HEK293 (cell line): ENCODE measurements around the gene DEFB131B.
"Not testable (repeated sequence)": the region's sequence is repeated elsewhere in the genome, so short reads cannot be mapped to it uniquely, and the experiment has no call there.

Source experiments
- GLI4 ChIP-seq: fragments of 450-650 bp; formaldehyde crosslinking; IDR thresholded peaks from 2 replicates; pipeline ENCODE4 v1.5.1; 2016; ENCODE audit warnings: missing biosample characterization, missing genetic modification characterization
- RBAK ChIP-seq: fragments of 450-650 bp; formaldehyde crosslinking; IDR thresholded peaks from 2 replicates; pipeline ENCODE4 v1.5.1; 2016; ENCODE audit warnings: missing biosample characterization, missing genetic modification characterization
- SP7 ChIP-seq: fragments of 450-650 bp; formaldehyde crosslinking; IDR thresholded peaks from 2 replicates; pipeline ENCODE4 v1.5.1; 2016; ENCODE audit warnings: missing biosample characterization, missing genetic modification characterization
- ZEB2 ChIP-seq: fragments of 450-650 bp; formaldehyde crosslinking; IDR thresholded peaks from 2 replicates; pipeline ENCODE4 v1.5.1; 2016; ENCODE audit warnings: missing biosample characterization, missing genetic modification characterization
- ZNF24 ChIP-seq: fragments of 450-650 bp; formaldehyde crosslinking; IDR thresholded peaks from 2 replicates; pipeline ENCODE4 v1.5.1; 2016; ENCODE audit warnings: missing biosample characterization, missing genetic modification characterization
- ZNF324 ChIP-seq: fragments of 450-650 bp; formaldehyde crosslinking; IDR thresholded peaks from 2 replicates; pipeline ENCODE4 v1.5.1; 2016; ENCODE audit warnings: missing biosample characterization, missing genetic modification characterization
- ZNF335 ChIP-seq: fragments of 450-650 bp; formaldehyde crosslinking; conservative IDR thresholded peaks from 2 replicates; pipeline ENCODE4 v1.5.1; 2016; ENCODE audit warnings: missing biosample characterization, missing genetic modification characterization
- ZNF416 ChIP-seq: fragments of 450-650 bp; formaldehyde crosslinking; IDR thresholded peaks from 2 replicates; pipeline ENCODE4 v1.5.1; 2016; ENCODE audit warnings: missing biosample characterization, missing genetic modification characterization
- ZNF792 ChIP-seq: fragments of 450-650 bp; formaldehyde crosslinking; IDR thresholded peaks from 2 replicates; pipeline ENCODE4 v1.5.1; 2016; ENCODE audit warnings: missing biosample characterization, missing genetic modification characterization
- ZNF830 ChIP-seq: fragments of 450-650 bp; IDR thresholded peaks from 2 replicates; pipeline ENCODE4 v1.5.0; 2018; ENCODE audit warnings: missing biosample characterization, missing genetic modification characterization, low read depth, mild to moderate bottlenecking, moderate library complexity
- TF ChIP-seq, protein P1 (sequence below): fragments of 450-650 bp; formaldehyde crosslinking; IDR thresholded peaks from 2 replicates; pipeline ENCODE4 v1.5.1; 2016; ENCODE audit warnings: missing biosample characterization, missing genetic modification characterization
- TF ChIP-seq, protein P2 (sequence below): fragments of 450-650 bp; formaldehyde crosslinking; IDR thresholded peaks from 2 replicates; pipeline ENCODE4 v1.5.1; 2016; ENCODE audit warnings: missing biosample characterization, missing genetic modification characterization

DNA sequence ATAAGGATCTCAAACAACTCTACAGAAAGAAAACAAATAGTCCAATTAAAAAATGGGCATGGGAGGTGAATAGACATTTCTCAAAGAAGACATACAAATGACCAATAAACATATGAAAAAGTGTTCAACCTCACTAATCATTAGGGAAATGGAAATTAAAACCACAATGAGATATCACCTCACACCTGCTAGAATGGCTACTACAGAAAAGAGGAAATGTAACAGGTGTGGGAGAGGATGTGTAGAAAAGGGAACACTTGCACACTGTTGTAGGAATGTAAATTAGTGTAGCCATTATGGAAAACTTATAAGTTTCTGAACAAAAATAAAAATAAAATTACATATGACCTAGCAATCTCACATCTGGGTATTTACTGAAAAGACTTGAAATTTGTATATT is 7.6 kb upstream of the DEFB131B start:
- TF ChIP-seq ZNF792 (tag by site-specific recombination); ZNF830; SP7 (tag by site-specific recombination); ZNF416 (tag by site-specific recombination); ZNF324; GLI4 (tag by site-specific recombination); ZNF335 (tag by site-specific recombination); ZEB2 (tag by site-specific recombination); RBAK; ZNF24 (tag by site-specific recombination): not testable (repeated sequence)
- TF ChIP-seq, protein P1, sequence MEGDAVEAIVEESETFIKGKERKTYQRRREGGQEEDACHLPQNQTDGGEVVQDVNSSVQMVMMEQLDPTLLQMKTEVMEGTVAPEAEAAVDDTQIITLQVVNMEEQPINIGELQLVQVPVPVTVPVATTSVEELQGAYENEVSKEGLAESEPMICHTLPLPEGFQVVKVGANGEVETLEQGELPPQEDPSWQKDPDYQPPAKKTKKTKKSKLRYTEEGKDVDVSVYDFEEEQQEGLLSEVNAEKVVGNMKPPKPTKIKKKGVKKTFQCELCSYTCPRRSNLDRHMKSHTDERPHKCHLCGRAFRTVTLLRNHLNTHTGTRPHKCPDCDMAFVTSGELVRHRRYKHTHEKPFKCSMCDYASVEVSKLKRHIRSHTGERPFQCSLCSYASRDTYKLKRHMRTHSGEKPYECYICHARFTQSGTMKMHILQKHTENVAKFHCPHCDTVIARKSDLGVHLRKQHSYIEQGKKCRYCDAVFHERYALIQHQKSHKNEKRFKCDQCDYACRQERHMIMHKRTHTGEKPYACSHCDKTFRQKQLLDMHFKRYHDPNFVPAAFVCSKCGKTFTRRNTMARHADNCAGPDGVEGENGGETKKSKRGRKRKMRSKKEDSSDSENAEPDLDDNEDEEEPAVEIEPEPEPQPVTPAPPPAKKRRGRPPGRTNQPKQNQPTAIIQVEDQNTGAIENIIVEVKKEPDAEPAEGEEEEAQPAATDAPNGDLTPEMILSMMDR = not testable (repeated sequence)
- TF ChIP-seq, protein P2, sequence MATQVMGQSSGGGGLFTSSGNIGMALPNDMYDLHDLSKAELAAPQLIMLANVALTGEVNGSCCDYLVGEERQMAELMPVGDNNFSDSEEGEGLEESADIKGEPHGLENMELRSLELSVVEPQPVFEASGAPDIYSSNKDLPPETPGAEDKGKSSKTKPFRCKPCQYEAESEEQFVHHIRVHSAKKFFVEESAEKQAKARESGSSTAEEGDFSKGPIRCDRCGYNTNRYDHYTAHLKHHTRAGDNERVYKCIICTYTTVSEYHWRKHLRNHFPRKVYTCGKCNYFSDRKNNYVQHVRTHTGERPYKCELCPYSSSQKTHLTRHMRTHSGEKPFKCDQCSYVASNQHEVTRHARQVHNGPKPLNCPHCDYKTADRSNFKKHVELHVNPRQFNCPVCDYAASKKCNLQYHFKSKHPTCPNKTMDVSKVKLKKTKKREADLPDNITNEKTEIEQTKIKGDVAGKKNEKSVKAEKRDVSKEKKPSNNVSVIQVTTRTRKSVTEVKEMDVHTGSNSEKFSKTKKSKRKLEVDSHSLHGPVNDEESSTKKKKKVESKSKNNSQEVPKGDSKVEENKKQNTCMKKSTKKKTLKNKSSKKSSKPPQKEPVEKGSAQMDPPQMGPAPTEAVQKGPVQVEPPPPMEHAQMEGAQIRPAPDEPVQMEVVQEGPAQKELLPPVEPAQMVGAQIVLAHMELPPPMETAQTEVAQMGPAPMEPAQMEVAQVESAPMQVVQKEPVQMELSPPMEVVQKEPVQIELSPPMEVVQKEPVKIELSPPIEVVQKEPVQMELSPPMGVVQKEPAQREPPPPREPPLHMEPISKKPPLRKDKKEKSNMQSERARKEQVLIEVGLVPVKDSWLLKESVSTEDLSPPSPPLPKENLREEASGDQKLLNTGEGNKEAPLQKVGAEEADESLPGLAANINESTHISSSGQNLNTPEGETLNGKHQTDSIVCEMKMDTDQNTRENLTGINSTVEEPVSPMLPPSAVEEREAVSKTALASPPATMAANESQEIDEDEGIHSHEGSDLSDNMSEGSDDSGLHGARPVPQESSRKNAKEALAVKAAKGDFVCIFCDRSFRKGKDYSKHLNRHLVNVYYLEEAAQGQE (tag by site-specific recombination) = not testable (repeated sequence)
